Muscle of leg (tissue), 11 donors: ENCODE measurements around the gene AP1G1. TPM values are rescaled to one million over a fixed set of nuclear protein-coding genes. Genes with fewer than 3 reads are reported as not detected.
"Not testable (repeated sequence)": the region's sequence is repeated elsewhere in the genome, so short reads cannot be mapped to it uniquely, and the experiment has no call there.

Experiments
- DNase-seq: peaks from one replicate; pipeline ENCODE4 v3.0.0; 2013
- H3K27ac ChIP-seq: one replicate; pipeline ENCODE4 v1.5.1; 2013; ENCODE audit warnings: mild to moderate bottlenecking, low read length, control low read depth
- H3K27me3 ChIP-seq: one replicate; pipeline ENCODE4 v1.6.1; 2013; ENCODE audit warnings: low read length; ENCODE audit not compliant: control insufficient read depth, insufficient read depth
- H3K36me3 ChIP-seq: one replicate; pipeline ENCODE4 v1.6.1; 2013; ENCODE audit warnings: low read length; ENCODE audit not compliant: control insufficient read depth, insufficient read depth
- H3K4me1 ChIP-seq: one replicate; pipeline ENCODE4 v1.6.1; 2013; ENCODE audit warnings: low read length; ENCODE audit not compliant: control insufficient read depth, insufficient read depth
- H3K4me3 ChIP-seq: one replicate; pipeline ENCODE4 v1.5.1; 2013; ENCODE audit warnings: low read length, control low read depth
- H3K9me3 ChIP-seq: replicated peaks from 2 replicates; pipeline ENCODE4 v1.6.1; 2013; ENCODE audit warnings: low read depth, low read length; ENCODE audit not compliant: control insufficient read depth
- WGBS: methylation state at CpG from one replicate; pipeline ENCODE4 v1.1.5; 2013; ENCODE audit warnings: missing lambda C conversion rate; ENCODE audit not compliant: insufficient coverage; 5-methylcytosine and 5-hydroxymethylcytosine counted together
- polyA plus RNA-seq, 8 donors: library from polyadenylated mRNA; unstranded; fragments of 120-200 nt; gene quantifications; one replicate each; pipeline versions ENCODE4 v1.2.1 to v1.2.3, GENCODE V29; 2013; ENCODE audit warnings: inconsistent platforms in 1 of 8, low replicate concordance in 1 of 8; ENCODE audit not compliant: insufficient read length in 8 of 8, insufficient read depth in 1 of 8
- total RNA-seq: library from RNA; stranded (reverse); fragments of 120-200 nt; gene quantifications from one replicate; pipeline ENCODE4 v1.2.4, GENCODE V29; 2013

The AP1G1 gene
- total and polyA plus RNA-seq, 9 donors = 33.7 to 42.7 (median 38.8) TPM

DNA sequence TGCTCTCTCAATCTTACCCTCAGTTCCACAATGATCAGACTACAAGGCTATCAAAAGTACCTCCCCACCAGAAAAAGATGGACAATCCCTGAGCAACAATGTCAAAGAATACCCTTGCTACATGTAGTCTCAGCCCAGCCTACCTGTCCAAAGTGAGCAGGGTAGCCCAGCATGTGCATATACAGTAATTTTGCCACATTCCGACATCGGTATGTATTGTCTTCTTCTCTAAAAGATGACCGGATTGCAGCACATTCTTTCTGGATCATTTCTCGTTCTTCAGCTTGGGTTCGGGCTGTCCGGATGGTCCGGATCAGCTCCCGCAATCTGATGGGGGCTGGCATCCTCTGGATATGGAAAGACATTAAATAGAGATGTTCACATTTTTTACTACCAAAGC is 19.5 kb downstream of the AP1G1 start:
- Histone ChIP-seq H3K9me3 (no peaks in the 10 kb centered on the region), H3K4me1 (no peaks in the 10 kb centered on the region), H3K36me3 (peaks cover 26% of the 10 kb centered on the region), H3K4me3 (no peak overlapping the region), H3K27ac (no peak overlapping the region), H3K27me3 (no peaks in the 10 kb centered on the region)
- 93% methylated on average over 3 of the region's 8 CpGs for WGBS
- no peak for DNase-seq

DNA sequence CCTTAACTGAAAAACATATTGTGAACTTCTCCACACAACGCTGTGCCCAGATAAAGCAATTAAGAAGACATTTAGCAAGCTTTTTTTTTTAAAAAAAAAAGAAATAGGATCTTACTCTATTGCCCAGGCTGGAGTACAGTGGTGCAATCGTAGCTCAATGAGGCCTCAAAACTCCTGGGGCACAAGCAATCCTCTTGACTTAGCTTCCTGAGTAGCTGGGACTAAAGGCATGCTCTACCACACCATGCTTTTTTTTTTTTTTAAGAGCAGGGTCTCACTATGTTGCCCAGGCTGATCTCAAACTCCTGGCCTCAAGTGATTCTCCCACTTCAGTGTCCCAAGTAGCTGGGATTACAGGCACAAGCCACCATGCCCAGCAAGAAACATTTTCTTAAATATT is 20.1 kb downstream of the AP1G1 start:
- Histone ChIP-seq H3K27ac (no peak overlapping the region), H3K9me3 (no peaks in the 10 kb centered on the region), H3K36me3 (peaks cover 26% of the 10 kb centered on the region), H3K4me1 (no peaks in the 10 kb centered on the region), H3K4me3 (no peak overlapping the region), H3K27me3 (no peaks in the 10 kb centered on the region)
- DNase-seq = no peak
- 80% methylated on average over 1 of the region's 2 CpGs for WGBS

DNA sequence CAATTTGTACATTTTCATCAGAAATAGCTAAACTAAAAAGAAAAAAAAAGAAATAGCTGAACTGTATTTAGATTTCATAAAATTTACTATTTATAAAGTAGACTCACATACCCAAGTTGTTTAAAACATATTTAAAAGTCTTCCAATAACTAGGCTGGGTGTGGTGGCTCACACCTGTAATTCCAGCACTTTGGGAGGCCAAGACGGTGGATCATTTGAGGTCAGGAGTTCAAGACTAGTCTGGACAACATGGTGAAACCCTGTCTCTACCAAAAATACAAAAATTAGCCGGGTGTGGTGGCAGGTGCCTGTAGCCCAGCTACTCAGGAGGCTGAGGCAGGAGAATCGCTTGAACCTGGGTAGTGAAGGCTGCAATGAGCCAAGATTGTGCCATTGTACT is 23.5 kb downstream of the AP1G1 start:
- not testable (repeated sequence) for H3K27ac ChIP-seq, DNase-seq, H3K4me1 ChIP-seq, H3K9me3 ChIP-seq, H3K27me3 ChIP-seq, H3K4me3 ChIP-seq
- H3K36me3 ChIP-seq = peaks cover 28% of the 10 kb centered on the region
- 100% methylated on average over 3 of the region's 3 CpGs for WGBS

DNA sequence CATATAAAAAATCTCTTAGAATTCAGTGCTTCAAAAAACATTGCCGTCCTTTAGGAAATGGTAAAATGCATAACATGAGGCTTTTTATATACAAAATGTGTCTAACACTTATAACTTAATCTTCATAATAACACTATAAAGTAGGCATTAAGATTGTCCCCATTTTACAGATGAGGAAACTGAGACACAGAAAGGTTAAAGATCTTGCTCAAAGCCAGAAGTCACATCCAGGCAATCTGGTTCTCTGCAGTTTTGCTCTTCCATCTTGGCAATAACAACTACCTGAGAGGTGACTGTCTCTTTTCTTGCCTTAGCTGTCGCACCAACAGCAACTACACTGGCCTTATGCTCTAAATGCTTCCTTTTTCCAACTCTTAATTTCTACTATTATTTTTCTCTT is 24.5 kb downstream of the AP1G1 start:
- no peak overlapping the region for H3K27ac ChIP-seq
- H3K4me3 ChIP-seq = no peak overlapping the region
- no CpG with 5 or more reads among the region's 2 CpGs for WGBS
- no peaks in the 10 kb centered on the region for H3K9me3 ChIP-seq
- DNase-seq = no peak
- peaks cover 26% of the 10 kb centered on the region for H3K36me3 ChIP-seq
- H3K4me1 ChIP-seq = no peaks in the 10 kb centered on the region
- H3K27me3 ChIP-seq = no peaks in the 10 kb centered on the region

DNA sequence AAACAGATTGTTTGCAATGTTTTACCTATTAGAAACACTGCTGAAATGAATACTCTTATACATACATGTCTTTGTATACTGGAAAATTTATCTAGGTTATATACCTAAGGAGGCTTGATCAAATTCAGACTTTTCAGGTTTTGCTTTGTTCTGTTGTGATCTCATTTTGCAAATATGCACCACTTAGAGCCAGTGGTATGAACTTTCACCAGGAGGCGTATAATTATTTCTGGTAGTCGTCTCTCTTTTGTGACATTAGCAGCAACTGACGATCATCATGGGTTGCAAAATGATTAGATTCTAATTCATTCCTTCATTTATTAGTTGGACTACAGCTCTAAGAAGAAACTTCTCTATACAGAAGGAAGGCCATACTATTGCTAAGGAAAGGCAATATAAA is 26.9 kb downstream of the AP1G1 start:
- H3K9me3 ChIP-seq = no peaks in the 10 kb centered on the region
- no peak overlapping the region for H3K4me3 ChIP-seq
- H3K27ac ChIP-seq = no peak overlapping the region
- H3K4me1 ChIP-seq = no peaks in the 10 kb centered on the region
- no peak for DNase-seq
- H3K27me3 ChIP-seq = no peaks in the 10 kb centered on the region
- no CpG with 5 or more reads among the region's 3 CpGs for WGBS
- H3K36me3 ChIP-seq = peaks cover 25% of the 10 kb centered on the region

DNA sequence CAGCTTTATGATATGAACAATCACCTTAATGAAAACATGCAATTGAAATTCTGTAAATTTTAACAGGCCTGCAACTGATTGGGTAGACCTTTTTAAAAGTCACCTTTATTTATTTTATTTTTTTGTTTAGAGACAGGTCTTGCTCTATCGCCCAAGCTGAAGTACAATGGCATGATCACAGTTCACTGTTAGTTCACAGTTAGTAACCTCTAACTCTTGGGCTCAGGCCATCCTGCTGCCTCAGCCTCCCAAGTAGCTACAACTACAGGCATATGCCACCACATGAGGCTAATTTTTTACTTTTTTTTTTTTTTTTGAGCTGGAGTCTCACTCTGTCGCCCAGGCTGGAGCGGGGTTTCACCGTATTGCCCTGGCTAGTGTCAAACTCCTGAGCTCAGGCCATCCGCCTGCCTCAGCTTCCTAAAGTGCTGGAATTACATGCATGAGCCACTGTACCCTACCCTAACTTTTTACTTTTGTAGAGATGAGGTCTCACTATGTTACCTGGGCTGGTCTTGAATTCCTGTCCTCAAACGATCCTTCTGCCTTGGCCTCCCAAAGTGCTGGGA is 28.0 kb downstream of the AP1G1 start:
- Histone ChIP-seq H3K36me3 (peaks cover 19% of the 10 kb centered on the region), H3K27ac (no peak overlapping the region)
- 100% methylated on average over 3 of the region's 6 CpGs for WGBS

DNA sequence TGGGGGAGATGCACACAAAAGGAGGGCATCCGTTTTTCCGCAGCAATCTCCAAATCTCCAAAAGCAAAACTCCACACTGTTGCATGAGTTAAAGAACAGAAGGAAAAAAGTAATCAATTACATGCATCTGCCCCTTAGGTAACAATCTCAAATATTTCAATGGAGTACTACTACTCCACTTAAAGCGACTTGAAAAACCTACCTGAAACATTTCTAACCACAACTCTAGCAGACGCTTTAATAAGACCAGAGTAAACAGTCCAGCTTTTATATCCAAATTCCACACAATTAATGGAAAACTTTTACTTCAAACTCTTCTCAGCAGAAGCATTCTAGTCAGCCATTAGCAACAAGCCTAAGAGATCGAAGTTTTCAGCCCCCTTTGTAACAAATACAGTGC is 29.9 kb downstream of the AP1G1 start:
- DNase-seq = no peak
- Histone ChIP-seq H3K4me1 (no peaks in the 10 kb centered on the region), H3K27ac (no peak overlapping the region), H3K27me3 (no peaks in the 10 kb centered on the region), H3K9me3 (no peaks in the 10 kb centered on the region), H3K4me3 (no peak overlapping the region), H3K36me3 (peaks cover 25% of the 10 kb centered on the region)
- 60% methylated on average over 2 of the region's 5 CpGs for WGBS

More for the DNA sequence above, 28.0 kb downstream of the AP1G1 start:
- Histone ChIP-seq H3K4me1 (no peaks in the 10 kb centered on the region), H3K27me3 (no peaks in the 10 kb centered on the region), H3K4me3 (no peak overlapping the region), H3K9me3 (no peaks in the 10 kb centered on the region)
- DNase-seq = no peak

DNA sequence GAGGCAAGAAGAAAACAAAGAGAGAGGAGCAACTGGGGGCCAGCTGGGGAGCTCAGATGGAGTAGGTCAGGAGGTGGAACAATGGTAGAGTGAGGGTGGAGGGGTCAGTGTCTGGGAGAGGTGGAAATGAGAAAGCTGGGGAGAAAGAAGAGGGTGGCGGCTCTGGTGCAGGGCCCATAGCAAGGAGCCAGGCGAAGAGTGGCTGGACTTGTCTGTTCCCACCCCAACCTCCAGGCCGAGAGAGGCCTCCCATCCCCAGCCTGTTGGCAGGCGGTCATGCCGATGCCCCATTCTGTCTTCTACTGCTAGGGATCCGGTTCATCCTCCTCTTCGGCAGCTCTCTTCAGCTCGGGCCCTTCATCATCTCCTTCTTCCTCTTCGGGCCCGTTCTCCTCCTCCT is 31.3 kb downstream of the AP1G1 start:
- no peaks in the 10 kb centered on the region for H3K27me3 ChIP-seq
- H3K4me1 ChIP-seq = no peaks in the 10 kb centered on the region
- H3K36me3 ChIP-seq = peaks cover 33% of the 10 kb centered on the region
- WGBS = 96% methylated on average over 9 of the region's 10 CpGs
- H3K27ac ChIP-seq = no peak overlapping the region
- DNase-seq = no peak
- no peak overlapping the region for H3K4me3 ChIP-seq
- H3K9me3 ChIP-seq = no peaks in the 10 kb centered on the region

DNA sequence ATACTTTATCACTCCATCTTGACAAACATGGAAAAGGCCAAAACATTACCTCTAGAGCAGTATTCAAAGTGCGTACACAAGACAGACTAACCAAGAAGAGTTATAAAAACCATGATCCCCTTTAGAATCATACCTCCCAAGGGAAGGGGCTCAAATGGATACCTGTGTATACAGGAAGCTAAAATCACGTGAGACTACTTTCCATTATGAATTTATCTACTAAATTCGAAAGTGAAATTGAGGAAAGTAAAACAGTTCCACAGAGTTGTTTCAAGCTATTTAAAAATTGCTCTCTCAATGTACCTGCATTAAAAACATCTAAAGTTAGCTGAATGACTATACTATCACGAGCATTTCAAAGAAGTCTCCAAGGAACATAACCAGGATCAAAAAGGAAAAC is 32.7 kb downstream of the AP1G1 start:
- whole genome bisulfite sequencing = no CpG with 5 or more reads among the region's 4 CpGs
- H3K27me3 ChIP-seq = no peaks in the 10 kb centered on the region
- DNase-seq = no peak
- no peak overlapping the region for H3K4me3 ChIP-seq
- H3K36me3 ChIP-seq = peaks cover 35% of the 10 kb centered on the region
- no peaks in the 10 kb centered on the region for H3K9me3 ChIP-seq
- H3K4me1 ChIP-seq = no peaks in the 10 kb centered on the region
- no peak overlapping the region for H3K27ac ChIP-seq

DNA sequence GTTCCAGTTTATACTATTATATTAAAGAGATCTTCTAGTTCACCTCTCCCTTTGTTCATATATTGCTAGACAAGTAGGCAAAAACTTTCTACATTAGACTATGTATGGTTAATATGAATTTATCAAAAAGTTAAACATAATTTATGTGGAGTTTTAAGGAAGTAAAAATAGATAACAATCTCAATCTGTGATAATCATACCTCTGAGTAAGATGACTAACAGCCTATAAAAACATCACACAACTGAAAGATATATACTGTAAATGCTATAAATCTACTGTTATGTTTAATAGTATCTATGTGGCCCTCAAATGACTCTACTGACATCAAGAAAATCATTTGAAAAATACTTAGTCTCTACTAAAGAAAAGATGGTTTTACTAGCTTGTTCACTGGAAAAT is 37.1 kb downstream of the AP1G1 start:
- no peak overlapping the region for H3K4me3 ChIP-seq
- no peaks in the 10 kb centered on the region for H3K9me3 ChIP-seq
- no peak overlapping the region for H3K27ac ChIP-seq
- H3K27me3 ChIP-seq = no peaks in the 10 kb centered on the region
- H3K36me3 ChIP-seq = peaks cover 31% of the 10 kb centered on the region
- no peak for DNase-seq
- H3K4me1 ChIP-seq = no peaks in the 10 kb centered on the region

DNA sequence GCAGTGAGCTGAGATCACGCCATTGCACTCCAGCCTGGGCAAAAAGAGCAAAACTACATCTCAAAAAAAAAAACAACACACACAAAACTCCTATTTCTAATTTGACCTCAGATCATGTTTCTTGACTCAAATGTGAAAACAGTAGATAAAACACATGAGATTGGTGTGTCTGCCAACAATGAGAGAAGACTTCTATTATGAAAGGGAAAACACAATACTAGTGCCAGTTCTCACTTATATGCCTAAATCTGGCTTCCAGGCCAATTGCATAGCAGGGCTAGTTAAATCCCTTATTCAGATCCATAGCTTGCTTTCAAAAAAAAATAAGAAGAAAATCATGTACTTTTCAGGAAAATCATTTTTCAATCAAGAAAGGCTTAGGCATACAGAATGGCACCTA is 39.4 kb downstream of the AP1G1 start:
- H3K36me3 ChIP-seq = peaks cover 31% of the 10 kb centered on the region
- no CpG with 5 or more reads among the region's 1 CpG for WGBS
- H3K4me3 ChIP-seq = no peak overlapping the region
- H3K27ac ChIP-seq = no peak overlapping the region
- no peaks in the 10 kb centered on the region for H3K4me1 ChIP-seq
- H3K9me3 ChIP-seq = no peaks in the 10 kb centered on the region
- DNase-seq = no peak
- H3K27me3 ChIP-seq = no peaks in the 10 kb centered on the region
